Spinal cord (tissue), 10 donors: ENCODE measurements around the gene TIMM21. TPM values are rescaled to one million over a fixed set of nuclear protein-coding genes. Genes with fewer than 3 reads are reported as not detected.

Experiments used
- DNase-seq, 6 donors: peaks; one replicate each; pipeline versions ENCODE4 v3.0.0 to v3.0.0-alpha.2; 2013 to 2015; ENCODE audit warnings: low spot score in 6 of 6, low read depth in 4 of 6
- H3K27ac ChIP-seq: one replicate; pipeline ENCODE4 v1.5.1; 2013; ENCODE audit warnings: low read depth, low read length, control low read depth
- H3K27me3 ChIP-seq: one replicate; pipeline ENCODE4 v1.6.1; 2013; ENCODE audit warnings: low read length; ENCODE audit not compliant: control insufficient read depth, insufficient read depth
- H3K36me3 ChIP-seq: one replicate; pipeline ENCODE4 v1.6.1; 2013; ENCODE audit warnings: low read length; ENCODE audit not compliant: control insufficient read depth, insufficient read depth
- H3K4me1 ChIP-seq: one replicate; pipeline ENCODE4 v1.6.1; 2013; ENCODE audit warnings: low read length; ENCODE audit not compliant: control insufficient read depth, insufficient read depth
- H3K4me3 ChIP-seq: one replicate; pipeline ENCODE4 v1.5.1; 2013; ENCODE audit warnings: low read depth, low read length, control low read depth
- H3K9me3 ChIP-seq: one replicate; pipeline ENCODE4 v1.6.1; 2013; ENCODE audit warnings: low read length; ENCODE audit not compliant: control insufficient read depth, insufficient read depth
- WGBS: methylation state at CpG from one replicate; pipeline ENCODE4 v1.1.5; 2013; ENCODE audit warnings: missing lambda C conversion rate; ENCODE audit not compliant: insufficient coverage; 5-methylcytosine and 5-hydroxymethylcytosine counted together
- long read RNA-seq, 4 donors: transcript quantifications; one replicate each; lab custom pipeline, GENCODE V29; 2026
- polyA plus RNA-seq, 2 donors: library from polyadenylated mRNA; unstranded; fragments of 120-200 nt; gene quantifications; one replicate each; pipeline ENCODE4 v1.2.1, GENCODE V29; 2013; ENCODE audit not compliant: insufficient read length in 2 of 2
- total RNA-seq, 2 donors: library from RNA; depleted of rRNA in 1 of 2; stranded (reverse); fragments of 120-200 nt in 1 of 2; fragments of >200 nt in 1 of 2; gene quantifications; one replicate each; pipeline versions ENCODE4 v1.2.3 to v1.2.4, GENCODE V29; 2013 to 2014
- donor health status: healthy.

Gene TIMM21
- total RNA-seq (10 to 100 TPM; 36.4 to 58.7 TPM), polyA plus RNA-seq (10 to 100 TPM; 71.8 to 73.7 TPM)
- long read RNA-seq, donor 1, transcript TIMM21-201 (6 exons, 3,095 nt): major isoform, 23 of 36 reads
- long read RNA-seq, donor 1, partial matches to known transcripts: 6 of 36 reads
- long read RNA-seq, donor 1, other reads (novel, unspliced or antisense): 0 of 36 reads
- long read RNA-seq, donor 2, partial matches to known transcripts: 0 of 5 reads
- long read RNA-seq, donor 2, other reads (novel, unspliced or antisense): 0 of 5 reads
- long read RNA-seq, donor 3, partial matches to known transcripts: 0 of 7 reads
- long read RNA-seq, donor 3, other reads (novel, unspliced or antisense): 0 of 7 reads
- long read RNA-seq, donor 4, transcript TIMM21-201 (6 exons, 3,095 nt): major isoform, 8 of 18 reads
- long read RNA-seq, donor 4, partial matches to known transcripts: 7 of 18 reads
- long read RNA-seq, donor 4, other reads (novel, unspliced or antisense): 0 of 18 reads

GRCh38 chr18:74147779-74148542 is at the start of gene TIMM21, which contains the start of gene FBXO15:
TSS of gene TIMM21 (plus strand) at chr18:74148523. CDS start at chr18:74148809, 286 bp downstream.
TSS of gene FBXO15 (minus strand) at chr18:74147834. CDS start at chr18:74147785, 49 bp downstream.
- WGBS: 0% methylated on average over 51 of the region's 58 CpGs
- Histone ChIP-seq H3K9me3 (no peaks in the 10 kb centered on the region), H3K36me3 (peaks cover 16% of the 10 kb centered on the region), H3K4me3 (peak within 1 kb of the TSS; percentile 73), H3K4me1 (peaks cover 16% of the 10 kb centered on the region), H3K27ac (peak within 1 kb of the TSS; percentile 100), H3K27me3 (no peaks in the 10 kb centered on the region)
- DNase-seq: peak; percentile 93 to 99 (median 96)

- no peak for DNase-seq
- Histone ChIP-seq H3K4me1 (no peaks in the 10 kb centered on the region), H3K4me3 (no peak overlapping the region), H3K9me3 (peaks cover 3% of the 10 kb centered on the region), H3K36me3 (no peaks in the 10 kb centered on the region), H3K27me3 (no peaks in the 10 kb centered on the region), H3K27ac (no peak overlapping the region)
- no CpG with 5 or more reads among the region's 2 CpGs for WGBS
These were observed 39.9 kb upstream of the TIMM21 start for GRCh38 chr18:74108460-74108859.

GRCh38 chr18:74110149-74110548 is 38.2 kb upstream of the TIMM21 start:
- no CpG with 5 or more reads among the region's 1 CpG for WGBS
- Histone ChIP-seq H3K36me3 (no peaks in the 10 kb centered on the region), H3K27ac (no peak overlapping the region), H3K4me3 (no peak overlapping the region), H3K27me3 (no peaks in the 10 kb centered on the region), H3K4me1 (no peaks in the 10 kb centered on the region), H3K9me3 (peaks cover 3% of the 10 kb centered on the region)
- no peak for DNase-seq

GRCh38 chr18:74110976-74111375 is 37.3 kb upstream of the TIMM21 start:
- no peak for DNase-seq
- Histone ChIP-seq H3K27ac (no peak overlapping the region), H3K4me1 (no peaks in the 10 kb centered on the region), H3K9me3 (peaks cover 3% of the 10 kb centered on the region), H3K36me3 (no peaks in the 10 kb centered on the region), H3K27me3 (no peaks in the 10 kb centered on the region), H3K4me3 (no peak overlapping the region)
- WGBS: 100% methylated on average over 1 of the region's 4 CpGs

- Histone ChIP-seq H3K4me1 (no peaks in the 10 kb centered on the region), H3K9me3 (peaks cover 3% of the 10 kb centered on the region), H3K4me3 (no peak overlapping the region), H3K36me3 (no peaks in the 10 kb centered on the region), H3K27ac (no peak overlapping the region), H3K27me3 (no peaks in the 10 kb centered on the region)
- DNase-seq: no peak
These were observed 34.6 kb upstream of the TIMM21 start for GRCh38 chr18:74113711-74114110.

- H3K9me3 ChIP-seq: peaks cover 3% of the 10 kb centered on the region
- peak in 2 of 6 donors; percentile 18 to 44 for DNase-seq
- H3K36me3 ChIP-seq: no peaks in the 10 kb centered on the region
- no peak overlapping the region for H3K27ac ChIP-seq
- no peak overlapping the region for H3K4me3 ChIP-seq
- 20% methylated on average over 1 of the region's 1 CpG for WGBS
- no peaks in the 10 kb centered on the region for H3K27me3 ChIP-seq
- H3K4me1 ChIP-seq: no peaks in the 10 kb centered on the region
These were observed 34.2 kb upstream of the TIMM21 start for GRCh38 chr18:74114116-74114515.

- WGBS: 87% methylated on average over 2 of the region's 4 CpGs
- no peaks in the 10 kb centered on the region for H3K27me3 ChIP-seq
- H3K9me3 ChIP-seq: peaks cover 3% of the 10 kb centered on the region
- H3K36me3 ChIP-seq: no peaks in the 10 kb centered on the region
- no peak overlapping the region for H3K27ac ChIP-seq
- H3K4me3 ChIP-seq: no peak overlapping the region
- no peaks in the 10 kb centered on the region for H3K4me1 ChIP-seq
- DNase-seq: no peak
These were observed 33.3 kb upstream of the TIMM21 start for GRCh38 chr18:74115046-74115445.

- H3K27ac ChIP-seq: no peak overlapping the region
- no peak overlapping the region for H3K4me3 ChIP-seq
- no peaks in the 10 kb centered on the region for H3K4me1 ChIP-seq
- WGBS: 27% methylated on average over 3 of the region's 9 CpGs
- H3K27me3 ChIP-seq: no peaks in the 10 kb centered on the region
- peak in 4 of 6 donors; percentile 45 to 90 (median 60) for DNase-seq
- H3K9me3 ChIP-seq: peaks cover 3% of the 10 kb centered on the region
- H3K36me3 ChIP-seq: no peaks in the 10 kb centered on the region
These were observed 31.4 kb upstream of the TIMM21 start for GRCh38 chr18:74116633-74117554.

- no peaks in the 10 kb centered on the region for H3K27me3 ChIP-seq
- H3K9me3 ChIP-seq: no peaks in the 10 kb centered on the region
- WGBS: no CpG with 5 or more reads among the region's 6 CpGs
- H3K36me3 ChIP-seq: no peaks in the 10 kb centered on the region
- H3K4me3 ChIP-seq: no peak overlapping the region
- no peak overlapping the region for H3K27ac ChIP-seq
- DNase-seq: no peak
- H3K4me1 ChIP-seq: peaks cover 9% of the 10 kb centered on the region
These were observed 25.1 kb upstream of the TIMM21 start for GRCh38 chr18:74123200-74123599.
